GM04504 (cell line): ENCODE data around the gene ADK.

Experiments
- DNase-seq: peaks from one replicate; pipeline ENCODE4 v3.0.0-alpha.2; 2012; ENCODE audit warnings: low read depth

ADK gene

DNA sequence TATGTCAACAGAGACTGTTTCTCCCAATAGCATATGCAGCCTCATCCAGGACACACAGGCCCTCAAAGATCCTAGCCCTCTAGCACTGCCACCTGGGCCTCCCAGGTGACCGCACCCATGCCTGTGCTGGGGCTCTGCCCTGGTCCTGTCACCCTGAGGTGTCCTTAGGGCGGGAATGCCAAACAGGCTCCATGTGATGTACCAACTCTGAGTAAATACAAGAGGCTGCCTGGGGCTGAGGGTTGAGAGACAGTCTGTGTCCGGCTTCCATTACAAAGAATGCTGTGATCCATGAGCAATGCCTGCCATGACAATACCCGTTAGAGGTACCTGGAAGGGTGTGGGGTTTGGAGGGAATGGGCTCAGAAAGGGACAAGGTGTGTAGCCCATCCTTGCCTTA, 592.4 kb downstream of the ADK start:
- no peak for DNase-seq

DNA sequence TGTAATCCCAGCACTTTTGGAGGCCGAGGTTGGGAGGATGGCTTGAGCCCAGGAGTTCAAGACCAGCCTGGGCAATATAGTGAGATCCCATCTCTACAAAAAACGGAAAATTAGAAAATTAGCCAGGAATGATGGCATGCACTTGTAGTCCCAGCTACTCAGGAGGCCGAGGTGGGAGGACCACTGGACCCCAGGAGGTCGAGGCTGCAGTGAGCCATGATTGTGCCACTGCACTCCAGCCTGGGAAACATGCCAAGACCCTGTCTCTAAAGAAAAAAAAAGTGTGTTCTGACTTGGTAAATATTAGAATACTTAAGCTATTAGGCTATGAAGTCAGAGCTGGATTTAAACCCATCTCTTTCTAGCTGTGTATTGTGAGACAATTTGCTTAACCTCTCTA, 594.4 kb downstream of the ADK start:
- no peak for DNase-seq

DNA sequence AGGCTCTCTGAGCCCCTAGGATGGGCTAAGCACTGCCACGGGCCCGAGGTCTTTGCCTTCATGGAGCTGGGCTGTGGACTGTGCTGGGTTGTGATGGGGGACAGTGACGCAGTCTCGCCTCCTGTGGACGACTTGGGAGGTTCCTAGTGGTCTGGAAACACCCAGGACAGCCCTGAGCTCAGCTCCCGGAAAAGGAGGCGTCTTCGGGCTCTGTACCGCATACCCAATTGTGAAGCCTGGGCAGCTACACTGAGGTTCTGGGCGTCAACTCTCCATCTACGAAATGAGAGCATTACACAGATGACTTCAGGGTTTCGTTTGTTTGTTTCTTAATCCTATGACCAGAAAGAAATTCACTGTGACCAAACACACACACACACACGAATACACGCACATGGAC, 595.8 kb downstream of the ADK start:
- peak; percentile 24 for DNase-seq

DNA sequence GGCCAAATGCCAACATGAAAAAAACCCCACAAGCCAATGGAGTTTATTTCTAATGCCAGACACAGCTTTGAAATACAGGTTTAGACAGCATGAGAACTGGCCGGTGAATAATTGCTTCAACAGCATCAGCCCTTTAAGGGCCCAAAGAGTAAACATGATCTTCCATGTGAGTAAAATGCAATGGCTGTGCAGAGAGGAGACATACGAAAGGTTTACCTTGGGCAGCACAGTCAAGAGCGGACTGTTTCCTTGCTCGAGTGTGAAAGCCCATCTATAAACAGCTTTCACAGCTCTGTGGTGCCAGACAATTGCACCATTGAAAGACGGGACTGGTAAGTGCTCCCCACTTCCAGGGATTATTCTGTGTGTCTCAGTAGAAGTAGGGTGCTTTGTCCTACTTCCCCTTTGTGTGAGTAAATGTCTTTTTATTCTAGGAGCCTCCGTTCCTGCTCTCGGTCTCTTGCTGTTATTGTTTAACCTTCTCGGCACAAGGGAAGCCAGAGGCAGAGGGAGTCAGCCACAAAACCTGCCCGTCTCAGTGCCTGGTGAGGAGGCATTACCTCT, 597.5 kb downstream of the ADK start:
- DNase-seq = no peak

DNA sequence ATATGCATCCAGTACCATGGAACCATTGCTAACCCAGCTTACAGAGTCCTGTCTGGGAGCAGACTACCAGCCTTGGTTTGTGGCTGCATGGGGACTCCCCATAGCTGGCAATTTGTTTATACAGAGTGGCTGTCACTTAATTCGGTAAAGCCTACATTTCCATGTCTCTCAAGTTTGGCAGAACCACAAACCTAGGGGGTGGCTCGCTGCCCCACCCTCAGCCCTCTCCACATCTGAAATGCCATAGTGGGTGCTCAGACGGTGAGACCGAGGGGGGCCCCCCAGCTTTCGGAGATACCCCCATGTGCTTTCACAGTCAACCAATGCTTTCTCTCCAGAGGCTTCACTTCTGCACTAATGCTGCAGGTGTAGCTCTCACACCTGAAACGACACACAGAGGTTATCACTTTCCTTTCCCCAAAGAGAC, 599.8 kb downstream of the ADK start:
- no peak for DNase-seq

DNA sequence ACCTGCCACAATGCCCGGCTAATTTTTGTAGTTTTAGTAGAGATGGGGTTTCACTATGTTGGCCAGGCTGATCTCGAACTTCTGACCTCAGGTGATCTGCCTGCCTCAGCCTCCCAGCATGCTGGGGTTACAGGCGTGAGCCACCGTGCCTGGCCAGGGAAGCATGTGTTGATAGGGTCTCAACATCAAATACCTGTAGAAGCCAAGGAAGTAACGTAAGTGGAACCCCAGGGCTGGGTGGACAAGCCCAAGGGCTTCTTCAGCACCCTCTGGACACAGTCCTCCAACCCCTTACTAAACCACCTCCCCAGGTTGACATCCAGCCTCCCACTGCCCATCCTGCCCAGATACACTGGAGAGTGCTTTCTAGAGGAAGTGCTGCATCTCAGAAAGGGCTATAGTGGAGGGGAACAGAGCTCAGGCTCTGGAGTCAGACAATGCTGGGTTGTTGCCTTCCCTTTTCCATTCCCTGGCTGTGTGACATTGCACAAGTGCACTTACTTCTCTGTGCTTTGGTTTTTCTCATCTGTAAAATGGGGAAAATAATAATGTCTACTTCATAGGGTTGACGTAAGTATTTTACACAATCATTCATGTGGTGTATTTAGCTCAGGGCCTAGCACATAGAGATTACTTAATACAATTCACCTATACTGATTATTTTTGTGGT, 601.5 kb downstream of the ADK start:
- no peak for DNase-seq

DNA sequence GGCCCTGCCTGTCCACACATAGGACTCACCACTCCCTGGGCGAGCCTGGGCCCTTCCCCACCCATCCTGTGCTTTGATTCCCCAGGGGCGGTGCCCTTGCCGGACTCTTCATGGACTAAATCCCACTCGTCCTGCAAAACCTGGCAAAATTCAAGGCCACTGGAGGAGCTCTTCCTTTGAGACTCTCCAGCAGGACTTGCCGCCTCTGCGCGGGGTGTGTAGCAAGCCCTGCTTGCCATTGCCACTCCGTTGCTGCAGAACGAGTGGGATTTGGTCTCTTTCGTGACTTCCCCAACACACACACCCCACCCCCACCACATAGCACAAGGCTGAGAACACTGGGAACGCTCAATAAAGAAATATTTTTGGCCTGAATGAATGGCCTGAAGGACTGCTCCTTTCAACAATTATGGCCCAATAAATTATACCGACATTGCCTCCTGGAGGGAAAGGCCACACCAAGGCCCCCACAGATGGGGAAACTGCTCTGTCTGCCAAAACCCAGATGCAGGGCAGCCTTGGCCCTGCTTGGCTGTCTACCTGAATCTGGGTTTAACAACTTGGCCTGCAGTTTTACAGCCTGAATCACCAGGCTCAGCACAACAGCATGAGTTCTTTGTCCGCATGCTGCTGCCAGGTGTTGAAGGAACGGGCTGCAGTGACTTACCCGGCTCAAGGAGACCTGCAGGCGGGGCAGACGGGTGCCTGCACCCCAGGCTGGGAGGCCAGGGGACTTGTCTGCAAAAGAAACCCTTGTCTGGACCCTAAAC, 602.6 kb downstream of the ADK start:
- DNase-seq = peak; percentile 98

DNA sequence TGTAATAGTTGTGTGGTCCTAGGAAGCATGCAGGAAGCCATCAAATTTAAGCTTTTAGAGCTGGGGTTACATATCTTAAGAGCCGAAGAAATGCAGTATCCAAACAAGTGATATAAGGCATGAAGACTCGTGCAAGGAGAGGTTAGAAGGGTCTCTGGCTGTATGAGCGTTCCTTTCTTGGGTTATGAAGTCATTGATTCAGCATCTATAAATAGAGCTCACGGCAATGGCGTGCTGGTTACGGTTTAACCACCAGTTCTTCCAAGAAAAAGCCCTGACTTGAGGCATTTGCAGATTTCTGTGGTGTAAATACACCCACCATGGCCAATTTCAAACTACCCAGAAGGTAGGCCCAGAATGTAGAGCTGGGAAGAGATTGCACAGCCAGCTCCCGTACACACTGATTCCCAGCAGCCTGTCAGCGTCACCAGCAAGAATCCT, 603.4 kb downstream of the ADK start:
- DNase-seq = no peak

DNA sequence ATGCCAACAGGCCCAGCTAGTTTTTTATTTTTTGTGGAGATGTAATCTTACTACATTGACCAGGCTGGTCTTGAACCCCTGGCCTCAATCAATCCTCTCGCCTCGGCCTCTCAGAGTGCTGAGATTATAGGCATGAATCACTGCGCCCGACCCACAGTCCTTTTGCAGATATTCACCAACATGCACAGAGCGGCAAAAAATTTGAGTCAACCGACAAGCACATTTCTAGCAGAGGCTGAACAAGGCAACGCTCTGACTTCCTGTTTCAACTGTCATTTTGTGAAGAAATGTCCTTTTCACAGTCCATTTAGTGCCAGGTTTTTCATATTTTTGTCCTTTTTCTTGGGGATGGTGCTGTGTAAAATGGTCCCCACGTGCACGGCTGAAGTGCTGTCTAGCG, 604.3 kb downstream of the ADK start:
- DNase-seq = no peak
